ENCODE data around the gene UBE3D.

The UBE3D gene

GRCh38 chr6:83057705-83058321 lies 7.8 kb downstream of the UBE3D start:
- TF ChIP-seq ZNF70 (CRISPR knock-in tag; IDR thresholded peaks at IDR 0.05) (no peak), GLIS3 (CRISPR knock-in tag; IDR thresholded peaks at IDR 0.05) (no peak), ZC3H10 (CRISPR knock-in tag; IDR thresholded peaks at IDR 0.05) (no peak), CREB5 (CRISPR knock-in tag; IDR thresholded peaks at IDR 0.05; ENCODE audit: low read depth) (no peak), ESRRG (CRISPR knock-in tag; IDR thresholded peaks at IDR 0.05) (no peak), PATZ1 (CRISPR knock-in tag; IDR thresholded peaks at IDR 0.05; ENCODE audit: borderline replicate concordance) (no peak), TOX (CRISPR knock-in tag; IDR thresholded peaks at IDR 0.05; ENCODE audit: borderline replicate concordance) (no peak), RARB (CRISPR knock-in tag; IDR thresholded peaks at IDR 0.05) (no peak)
- TF ChIP-seq, protein P1, sequence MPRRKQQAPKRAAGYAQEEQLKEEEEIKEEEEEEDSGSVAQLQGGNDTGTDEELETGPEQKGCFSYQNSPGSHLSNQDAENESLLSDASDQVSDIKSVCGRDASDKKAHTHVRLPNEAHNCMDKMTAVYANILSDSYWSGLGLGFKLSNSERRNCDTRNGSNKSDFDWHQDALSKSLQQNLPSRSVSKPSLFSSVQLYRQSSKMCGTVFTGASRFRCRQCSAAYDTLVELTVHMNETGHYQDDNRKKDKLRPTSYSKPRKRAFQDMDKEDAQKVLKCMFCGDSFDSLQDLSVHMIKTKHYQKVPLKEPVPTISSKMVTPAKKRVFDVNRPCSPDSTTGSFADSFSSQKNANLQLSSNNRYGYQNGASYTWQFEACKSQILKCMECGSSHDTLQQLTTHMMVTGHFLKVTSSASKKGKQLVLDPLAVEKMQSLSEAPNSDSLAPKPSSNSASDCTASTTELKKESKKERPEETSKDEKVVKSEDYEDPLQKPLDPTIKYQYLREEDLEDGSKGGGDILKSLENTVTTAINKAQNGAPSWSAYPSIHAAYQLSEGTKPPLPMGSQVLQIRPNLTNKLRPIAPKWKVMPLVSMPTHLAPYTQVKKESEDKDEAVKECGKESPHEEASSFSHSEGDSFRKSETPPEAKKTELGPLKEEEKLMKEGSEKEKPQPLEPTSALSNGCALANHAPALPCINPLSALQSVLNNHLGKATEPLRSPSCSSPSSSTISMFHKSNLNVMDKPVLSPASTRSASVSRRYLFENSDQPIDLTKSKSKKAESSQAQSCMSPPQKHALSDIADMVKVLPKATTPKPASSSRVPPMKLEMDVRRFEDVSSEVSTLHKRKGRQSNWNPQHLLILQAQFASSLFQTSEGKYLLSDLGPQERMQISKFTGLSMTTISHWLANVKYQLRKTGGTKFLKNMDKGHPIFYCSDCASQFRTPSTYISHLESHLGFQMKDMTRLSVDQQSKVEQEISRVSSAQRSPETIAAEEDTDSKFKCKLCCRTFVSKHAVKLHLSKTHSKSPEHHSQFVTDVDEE (CRISPR knock-in tag; IDR thresholded peaks at IDR 0.05) = no peak
- peak; percentile 93 for ATAC-seq

GRCh38 chr6:83055366-83055964 lies 10.2 kb downstream of the UBE3D start:
- peak; percentile 59 for ATAC-seq
- TF ChIP-seq ZFP30 (CRISPR knock-in tag; IDR thresholded peaks at IDR 0.05) (no peak), PPARA (CRISPR knock-in tag; IDR thresholded peaks at IDR 0.05; ENCODE audit: borderline replicate concordance) (no peak), SNAI2 (CRISPR knock-in tag; IDR thresholded peaks at IDR 0.05) (no peak), ZNF565 (CRISPR knock-in tag; conservative IDR thresholded peaks at IDR 0.05; ENCODE audit: low read depth) (no peak), CSDC2 (CRISPR knock-in tag; IDR thresholded peaks at IDR 0.05) (no peak), POU6F1 (CRISPR knock-in tag; IDR thresholded peaks at IDR 0.05; ENCODE audit: borderline replicate concordance, low read depth) (no peak), TCF4 (CRISPR knock-in tag; IDR thresholded peaks at IDR 0.05; ENCODE audit: borderline replicate concordance) (no peak), OSR1 (CRISPR knock-in tag; IDR thresholded peaks at IDR 0.05) (no peak), ESRRG (CRISPR knock-in tag; IDR thresholded peaks at IDR 0.05) (no peak), ISL1 (CRISPR knock-in tag; IDR thresholded peaks at IDR 0.05) (no peak), PATZ1 (CRISPR knock-in tag; IDR thresholded peaks at IDR 0.05; ENCODE audit: borderline replicate concordance) (no peak)
- TF ChIP-seq, protein P1 (CRISPR knock-in tag; IDR thresholded peaks at IDR 0.05) = no peak
- TF ChIP-seq, protein P2, sequence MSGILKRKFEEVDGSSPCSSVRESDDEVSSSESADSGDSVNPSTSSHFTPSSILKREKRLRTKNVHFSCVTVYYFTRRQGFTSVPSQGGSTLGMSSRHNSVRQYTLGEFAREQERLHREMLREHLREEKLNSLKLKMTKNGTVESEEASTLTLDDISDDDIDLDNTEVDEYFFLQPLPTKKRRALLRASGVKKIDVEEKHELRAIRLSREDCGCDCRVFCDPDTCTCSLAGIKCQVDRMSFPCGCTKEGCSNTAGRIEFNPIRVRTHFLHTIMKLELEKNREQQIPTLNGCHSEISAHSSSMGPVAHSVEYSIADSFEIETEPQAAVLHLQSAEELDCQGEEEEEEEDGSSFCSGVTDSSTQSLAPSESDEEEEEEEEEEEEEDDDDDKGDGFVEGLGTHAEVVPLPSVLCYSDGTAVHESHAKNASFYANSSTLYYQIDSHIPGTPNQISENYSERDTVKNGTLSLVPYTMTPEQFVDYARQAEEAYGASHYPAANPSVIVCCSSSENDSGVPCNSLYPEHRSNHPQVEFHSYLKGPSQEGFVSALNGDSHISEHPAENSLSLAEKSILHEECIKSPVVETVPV (CRISPR knock-in tag; IDR thresholded peaks at IDR 0.05) = no peak

Measured in SK-N-SH treated with all-trans-retinoic acid at 6 μM for 48 hours (cell line).